Non-pigmented ciliary epithelial cell (primary cell): ENCODE results near the gene MYOD1.

Source experiments
- DNase-seq: peaks from one replicate; pipeline ENCODE4 v3.0.0-alpha.2; 2010; ENCODE audit warnings: low read depth

MYOD1 gene

GRCh38 chr11:17702876-17703275, 16.5 kb upstream of the MYOD1 start:
- DNase-seq, result no peak

- no peak for DNase-seq
These were observed 15.4 kb upstream of the MYOD1 start for GRCh38 chr11:17703951-17704350.

GRCh38 chr11:17707830-17708229, 11.5 kb upstream of the MYOD1 start:
- DNase-seq, result no peak

- no peak for DNase-seq
These were observed 7.5 kb upstream of the MYOD1 start for GRCh38 chr11:17711836-17712235.

GRCh38 chr11:17713851-17714250, 5.5 kb upstream of the MYOD1 start:
- DNase-seq, result no peak

- no peak for DNase-seq
These were observed 5.0 kb upstream of the MYOD1 start for GRCh38 chr11:17714356-17714854.

- no peak for DNase-seq
These were observed 4.5 kb upstream of the MYOD1 start for GRCh38 chr11:17714870-17715269.

GRCh38 chr11:17716807-17717206, 2.6 kb upstream of the MYOD1 start:
- DNase-seq, result no peak

- no peak for DNase-seq
These were observed 1.4 kb upstream of the MYOD1 start for GRCh38 chr11:17718015-17718414.

GRCh38 chr11:17718510-17718962, 835 bp upstream of the MYOD1 start:
- DNase-seq, result no peak

- no peak for DNase-seq
These were observed 796 bp downstream of the MYOD1 start for GRCh38 chr11:17719938-17720795.

GRCh38 chr11:17720796-17721171, 1.4 kb downstream of the MYOD1 start:
- no peak for DNase-seq

GRCh38 chr11:17721242-17721999, 2.0 kb downstream of the MYOD1 start:
- DNase-seq, result no peak

- no peak for DNase-seq
These were observed 2.8 kb downstream of the MYOD1 start for GRCh38 chr11:17722000-17722643.

- no peak for DNase-seq
These were observed 4.9 kb downstream of the MYOD1 start for GRCh38 chr11:17724020-17724908.

GRCh38 chr11:17725174-17725573, 5.8 kb downstream of the MYOD1 start:
- DNase-seq, result no peak

GRCh38 chr11:17730137-17730536, 10.8 kb downstream of the MYOD1 start:
- DNase-seq, result no peak

- no peak for DNase-seq
These were observed 11.5 kb downstream of the MYOD1 start for GRCh38 chr11:17730608-17731462.

- no peak for DNase-seq
These were observed 13.9 kb downstream of the MYOD1 start for GRCh38 chr11:17733261-17733660.

GRCh38 chr11:17734418-17734911, 15.1 kb downstream of the MYOD1 start, which contains the start of gene KCNC1:
TSS of gene KCNC1 (plus strand) at chr11:17734781. CDS start at chr11:17736003, 1,222 bp downstream.
- no peak for DNase-seq
